Spleen (tissue), 11 donors: ENCODE measurements around the gene TBPL1. TPM values are rescaled to one million over a fixed set of nuclear protein-coding genes. Genes with fewer than 3 reads are reported as not detected.

Source experiments
- DNase-seq: peaks from one replicate; pipeline ENCODE4 v3.0.0-alpha.2; 2020
- H3K27ac ChIP-seq, 8 donors: fragments of 200-600 bp; sonication (generic) in 7 of 8; 1 replicate in 4 of 8; 2 replicates in 4 of 8; pipeline versions ENCODE4 v1.5.0 to v1.8.0; 2016 to 2021; ENCODE audit warnings: inconsistent platforms in 4 of 8, mild to moderate bottlenecking in 4 of 8, moderate library complexity in 1 of 8
- H3K27me3 ChIP-seq, 7 donors: fragments of 200-600 bp; sonication (generic) in 6 of 7; replicated peaks in 1 of 7; 1 replicate in 4 of 7; 2 replicates in 3 of 7; pipeline versions ENCODE4 v1.5.0 to v1.8.0; 2016 to 2021; ENCODE audit warnings: inconsistent platforms in 3 of 7, mild to moderate bottlenecking in 1 of 7
- H3K36me3 ChIP-seq, 6 donors: fragments of 200-600 bp; sonication (generic) in 5 of 6; 1 replicate in 4 of 6; 2 replicates in 2 of 6; pipeline versions ENCODE4 v1.5.0 to v1.8.0; 2016 to 2021; ENCODE audit warnings: inconsistent platforms in 2 of 6
- H3K4me1 ChIP-seq, 6 donors: fragments of 200-600 bp; sonication (generic) in 5 of 6; 1 replicate in 3 of 6; 2 replicates in 3 of 6; pipeline versions ENCODE4 v1.5.0 to v1.8.0; 2016 to 2021; ENCODE audit warnings: inconsistent platforms in 3 of 6
- H3K4me3 ChIP-seq, 8 donors: fragments of 200-600 bp; sonication (generic) in 7 of 8; 1 replicate in 4 of 8; 2 replicates in 4 of 8; pipeline versions ENCODE4 v1.5.0 to v1.8.0; 2016 to 2021; ENCODE audit warnings: inconsistent platforms in 4 of 8, mild to moderate bottlenecking in 4 of 8, moderate library complexity in 2 of 8
- H3K9me3 ChIP-seq, 8 donors: fragments of 200-600 bp; sonication (generic) in 7 of 8; 1 replicate in 4 of 8; 2 replicates in 4 of 8; pipeline versions ENCODE4 v1.5.0 to v1.8.0; 2016 to 2021; ENCODE audit warnings: inconsistent platforms in 4 of 8
- POLR2A ChIP-seq, 3 donors: fragments of 450-650 bp; IDR thresholded peaks; one replicate each; pipeline ENCODE4 v1.5.1; 2017; ENCODE audit warnings: antibody characterized with exemption in 3 of 3, mild to moderate bottlenecking in 1 of 3
- POLR2AphosphoS5 ChIP-seq, 3 donors: sonication (generic); formaldehyde crosslinking; IDR thresholded peaks; one replicate each; pipeline ENCODE4 v1.5.1; 2017; ENCODE audit warnings: antibody characterized with exemption in 3 of 3
- whole genome bisulfite sequencing, 5 donors: extraction: QIAGEN DNeasy Blood & Tissue Kit in 3 of 5; methylation state at CpG; one replicate each; pipeline versions ENCODE4 v1.1.5 to v1.1.7; 2013 to 2018; 5-methylcytosine and 5-hydroxymethylcytosine counted together
- intact Hi-C: fragments of 100-400 bp; cut with DNase I; formaldehyde crosslinking; loops from one replicate; pipeline ENCODE4 v1.15.0; 2023; ENCODE audit warnings: low total_unique reads
- polyA plus RNA-seq, 3 donors: library from polyadenylated mRNA; stranded (reverse); fragments of 200-250 nt; gene quantifications; one replicate each; pipeline ENCODE4 v1.2.1, GENCODE V29; 2013
- total RNA-seq, 7 donors: library from RNA; depleted of rRNA in 3 of 7; stranded (reverse); fragments of >200 nt in 3 of 7; fragmentation: NEBNext Ultra II Directional in 4 of 7; extraction: Animal tissue kit (Norgen Biotek cat#: 25700) in 4 of 7; gene quantifications; one replicate each; pipeline versions ENCODE4 v1.1.0 to v1.2.1, GENCODE V29; 2016 to 2021
- TF ChIP-seq, protein P1 (sequence below), 11 experiments: fragments of 200-600 bp in 7 of 11; fragments of 450-650 bp in 4 of 11; sonication (generic) in 4 of 11; IDR thresholded peaks in 8 of 11; conservative IDR thresholded peaks in 3 of 11; 1 replicate in 7 of 11; 2 replicates in 4 of 11; pipeline versions ENCODE4 v1.4.0 to v1.8.0; 2016 to 2021; ENCODE audit warnings: antibody characterized with exemption in 11 of 11, inconsistent platforms in 4 of 11, mild to moderate bottlenecking in 1 of 11
- donor health status: healthy with polysubstance abuse.
- donor health status: DM: no; HTN: no; CAD: no; lungs with moderate emphysema.
- donor health status: DM: no; HTN: no; CAD: no.
- donor health status: Bipolar disorder and iron deficiency.
- donor health status: healthy.
- donor health status: DM: no; HTN: no; CAD: no.
- donor health status: DM: yes; HTN: yes; CAD: no.

Gene TBPL1
- total and polyA plus RNA-seq, 10 donors = 17.0 to 33.3 (median 27.6) TPM

DNA sequence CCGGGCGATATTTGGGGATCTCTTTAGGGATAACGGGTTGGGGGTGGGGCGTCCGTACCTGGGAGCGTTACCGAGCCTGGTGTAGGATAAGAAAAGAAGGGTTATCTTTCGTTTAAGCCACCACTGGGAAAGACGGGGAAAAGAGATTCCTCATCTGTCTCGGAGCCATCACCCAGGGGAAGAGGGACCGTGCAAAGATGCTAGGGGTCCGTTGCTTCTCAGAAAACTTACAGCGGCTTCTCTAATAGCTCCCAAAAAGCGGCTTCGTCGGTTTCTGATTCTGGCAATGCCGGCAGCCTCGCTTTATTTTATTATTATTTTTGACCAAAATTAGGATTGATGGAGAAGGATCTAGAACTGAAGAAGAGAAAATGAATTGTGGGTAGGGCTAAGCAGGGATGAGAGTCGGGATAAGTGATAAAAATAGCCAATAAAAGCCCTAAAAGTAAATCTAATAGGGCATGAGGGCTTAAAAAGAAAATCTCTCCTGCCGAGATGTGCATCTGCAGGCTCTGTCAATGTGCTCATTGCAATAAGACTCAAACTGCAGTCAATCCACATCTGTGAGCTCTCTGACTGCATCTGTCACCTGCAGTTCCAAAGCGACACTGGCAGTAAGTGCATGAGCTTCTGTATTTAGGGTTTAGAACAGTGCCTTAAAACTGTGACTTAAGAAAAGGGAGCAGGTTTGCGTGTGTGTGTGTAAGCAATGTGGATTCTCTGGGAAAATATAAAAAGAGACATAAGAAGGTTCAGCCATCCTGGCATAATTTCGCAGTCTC, 801 bp downstream of the TBPL1 start:
- Histone ChIP-seq H3K4me1 (peaks cover 23 to 66% (median 57%) of the 10 kb centered on the region in 6 donors), H3K36me3 (no peaks in the 10 kb centered on the region), H3K4me3 (peak overlapping the region; percentile 61 to 96 (median 91)), H3K27me3 (no peaks in the 10 kb centered on the region), H3K27ac (peak overlapping the region; percentile 90 to 97 (median 94)), H3K9me3 (no peaks in the 10 kb centered on the region)
- no peak for DNase-seq
- TF ChIP-seq POLR2A (IDR thresholded peaks at IDR 0.05) (no peak), POLR2AphosphoS5 (IDR thresholded peaks at IDR 0.05) (no peak)
- TF ChIP-seq, protein P1, sequence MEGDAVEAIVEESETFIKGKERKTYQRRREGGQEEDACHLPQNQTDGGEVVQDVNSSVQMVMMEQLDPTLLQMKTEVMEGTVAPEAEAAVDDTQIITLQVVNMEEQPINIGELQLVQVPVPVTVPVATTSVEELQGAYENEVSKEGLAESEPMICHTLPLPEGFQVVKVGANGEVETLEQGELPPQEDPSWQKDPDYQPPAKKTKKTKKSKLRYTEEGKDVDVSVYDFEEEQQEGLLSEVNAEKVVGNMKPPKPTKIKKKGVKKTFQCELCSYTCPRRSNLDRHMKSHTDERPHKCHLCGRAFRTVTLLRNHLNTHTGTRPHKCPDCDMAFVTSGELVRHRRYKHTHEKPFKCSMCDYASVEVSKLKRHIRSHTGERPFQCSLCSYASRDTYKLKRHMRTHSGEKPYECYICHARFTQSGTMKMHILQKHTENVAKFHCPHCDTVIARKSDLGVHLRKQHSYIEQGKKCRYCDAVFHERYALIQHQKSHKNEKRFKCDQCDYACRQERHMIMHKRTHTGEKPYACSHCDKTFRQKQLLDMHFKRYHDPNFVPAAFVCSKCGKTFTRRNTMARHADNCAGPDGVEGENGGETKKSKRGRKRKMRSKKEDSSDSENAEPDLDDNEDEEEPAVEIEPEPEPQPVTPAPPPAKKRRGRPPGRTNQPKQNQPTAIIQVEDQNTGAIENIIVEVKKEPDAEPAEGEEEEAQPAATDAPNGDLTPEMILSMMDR (IDR thresholded peaks at IDR 0.05 in 8 of 11, conservative IDR thresholded peaks at IDR 0.05 in 3 of 11) = no peak
- intact Hi-C loops = no loop called here
- WGBS, 5 donors = 7 to 10% (median 9%) methylated on average over 23 of the region's 23 CpGs

DNA sequence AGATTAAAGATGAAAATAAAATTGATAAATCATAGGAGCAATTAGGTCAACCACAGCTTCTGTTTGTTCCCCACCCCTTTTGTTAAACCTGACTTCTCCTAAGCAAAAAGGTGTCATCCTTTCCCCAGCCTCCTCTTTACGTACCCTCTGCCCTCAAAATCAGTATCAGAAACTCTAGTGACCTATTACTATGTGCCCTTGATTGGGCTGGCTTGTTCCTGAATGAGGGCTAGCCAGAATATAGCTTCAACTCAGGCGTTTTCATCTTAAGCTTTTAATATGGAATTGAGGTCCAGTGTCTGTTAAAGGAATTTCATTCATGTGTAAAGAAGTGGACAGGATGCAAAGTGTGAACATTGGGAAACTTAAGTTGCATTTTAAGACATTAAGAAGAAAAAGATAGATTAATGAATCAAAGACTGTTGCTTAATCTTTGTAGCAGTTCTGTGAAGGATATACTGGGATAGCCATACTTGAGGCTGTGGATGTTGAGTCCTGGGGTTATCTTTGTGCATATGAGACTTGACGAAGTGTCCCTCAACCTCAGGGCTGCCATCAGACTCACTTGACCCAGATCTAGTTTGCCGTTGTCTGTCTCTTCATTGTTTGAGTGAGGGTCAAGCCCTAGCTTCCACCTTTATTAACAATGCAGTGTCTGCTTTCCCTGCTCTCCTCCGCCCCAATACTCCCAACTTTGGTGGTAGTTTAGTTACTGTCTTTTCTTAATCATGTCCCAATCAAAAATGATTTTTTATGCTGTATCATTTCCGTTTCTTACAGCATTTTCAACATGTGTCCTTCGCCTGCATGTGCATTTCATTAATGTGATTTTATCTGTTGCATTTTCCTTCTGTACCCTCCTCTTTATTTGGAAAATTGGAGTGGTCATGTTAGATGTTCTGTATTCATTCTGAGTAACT, 1.9 kb downstream of the TBPL1 start:
- TF ChIP-seq POLR2AphosphoS5 (IDR thresholded peaks at IDR 0.05) = no peak
- no peak for TF ChIP-seq POLR2A (IDR thresholded peaks at IDR 0.05)
- TF ChIP-seq, protein P1 (IDR thresholded peaks at IDR 0.05 in 8 of 11, conservative IDR thresholded peaks at IDR 0.05 in 3 of 11) = no peak
- Histone ChIP-seq H3K9me3 (no peaks in the 10 kb centered on the region), H3K36me3 (no peaks in the 10 kb centered on the region), H3K4me1 (peaks cover 24 to 77% (median 63%) of the 10 kb centered on the region in 6 donors), H3K27me3 (no peaks in the 10 kb centered on the region), H3K4me3 (peak overlapping the region in 3 of 8 donors; percentile 85 to 96 (median 94)), H3K27ac (no peak overlapping the region)
- WGBS, 5 donors = 74 to 83% (median 77%) methylated on average over 7 of the region's 7 CpGs
- no peak for DNase-seq
- intact Hi-C loops = no loop called here

DNA sequence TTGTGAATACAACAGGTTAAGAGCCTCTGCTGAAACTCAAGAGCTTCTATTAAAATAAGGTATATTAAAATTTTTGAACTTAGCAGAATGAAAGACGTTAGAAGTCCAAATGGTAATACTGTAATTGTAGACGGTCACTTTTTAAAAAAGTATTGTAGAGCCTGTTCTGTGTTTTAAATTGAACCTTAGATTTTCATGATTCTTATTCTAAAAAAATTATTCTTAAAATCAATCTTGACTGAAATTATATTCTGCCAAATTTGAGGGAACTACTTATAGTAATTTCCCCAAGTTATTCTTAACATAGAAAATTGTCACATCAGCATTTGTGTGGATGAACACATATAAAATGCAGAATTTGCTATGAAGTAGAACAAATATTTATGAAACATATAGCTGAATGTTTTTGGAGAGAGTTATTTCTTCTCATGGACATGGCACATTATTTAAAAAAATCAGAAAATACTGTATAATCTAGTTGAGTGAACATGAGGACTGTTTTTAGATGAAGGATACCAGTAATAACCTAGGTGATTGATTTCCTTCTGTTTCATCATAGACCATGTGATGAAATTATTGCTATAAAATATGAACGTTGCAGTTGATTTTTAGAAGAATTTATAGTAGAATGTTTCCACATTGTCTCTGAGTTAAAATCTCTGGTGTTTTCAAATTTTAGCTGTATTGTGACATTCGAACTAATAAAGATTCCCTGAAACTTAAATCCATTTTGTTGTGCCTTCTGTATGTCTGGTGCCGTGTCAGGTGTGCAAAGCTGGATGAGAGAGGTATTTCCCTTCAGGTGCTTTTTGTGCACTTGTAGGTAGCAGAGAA, 2.8 kb downstream of the TBPL1 start:
- 83 to 90% (median 83%) methylated on average over 5 of the region's 5 CpGs for WGBS, 5 donors
- Histone ChIP-seq H3K4me3 (no peak overlapping the region), H3K4me1 (peaks cover 27 to 85% (median 67%) of the 10 kb centered on the region in 6 donors), H3K27ac (no peak overlapping the region), H3K27me3 (no peaks in the 10 kb centered on the region), H3K9me3 (no peaks in the 10 kb centered on the region), H3K36me3 (no peaks in the 10 kb centered on the region)
- TF ChIP-seq, protein P1 (IDR thresholded peaks at IDR 0.05 in 8 of 11, conservative IDR thresholded peaks at IDR 0.05 in 3 of 11) = no peak
- TF ChIP-seq POLR2A (IDR thresholded peaks at IDR 0.05) (no peak), POLR2AphosphoS5 (IDR thresholded peaks at IDR 0.05) (no peak)
- intact Hi-C loops = no loop called here
- no peak for DNase-seq
